Dermis blood vessel endothelial cell (primary cell): ENCODE results near the gene TNFRSF8. TPM values are rescaled to one million over a fixed set of nuclear protein-coding genes. Genes with fewer than 3 reads are reported as not detected.

Experiments used
- DNase-seq: peaks from one replicate; pipeline ENCODE4 v3.0.0; 2010
- total RNA-seq: library from RNA; depleted of rRNA; stranded (reverse); fragments of >200 nt; gene quantifications from 2 replicates; pipeline ENCODE4 v1.2.3, GENCODE V29; 2014

The TNFRSF8 gene
- total RNA-seq, 1 donor from 2014 or later: 0.34 TPM

DNA sequence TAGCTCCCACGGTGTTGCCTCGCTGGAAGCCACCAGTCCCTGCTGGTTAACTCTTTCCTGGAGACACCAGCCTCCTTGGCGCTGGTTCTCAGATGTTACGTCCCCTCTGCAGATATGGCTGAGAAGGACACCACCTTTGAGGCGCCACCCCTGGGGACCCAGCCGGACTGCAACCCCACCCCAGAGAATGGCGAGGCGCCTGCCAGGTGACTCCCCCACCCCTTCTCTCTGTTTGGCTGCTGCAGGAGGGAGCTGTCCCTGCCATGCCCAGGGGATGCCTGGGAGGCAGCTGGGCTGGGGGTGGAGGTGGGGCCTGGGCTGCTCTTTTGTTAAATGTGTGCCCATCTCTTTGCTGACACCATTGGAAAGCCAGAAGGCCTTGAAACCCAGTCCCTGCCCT lies 60.1 kb downstream of the TNFRSF8 start:
- no peak for DNase-seq

DNA sequence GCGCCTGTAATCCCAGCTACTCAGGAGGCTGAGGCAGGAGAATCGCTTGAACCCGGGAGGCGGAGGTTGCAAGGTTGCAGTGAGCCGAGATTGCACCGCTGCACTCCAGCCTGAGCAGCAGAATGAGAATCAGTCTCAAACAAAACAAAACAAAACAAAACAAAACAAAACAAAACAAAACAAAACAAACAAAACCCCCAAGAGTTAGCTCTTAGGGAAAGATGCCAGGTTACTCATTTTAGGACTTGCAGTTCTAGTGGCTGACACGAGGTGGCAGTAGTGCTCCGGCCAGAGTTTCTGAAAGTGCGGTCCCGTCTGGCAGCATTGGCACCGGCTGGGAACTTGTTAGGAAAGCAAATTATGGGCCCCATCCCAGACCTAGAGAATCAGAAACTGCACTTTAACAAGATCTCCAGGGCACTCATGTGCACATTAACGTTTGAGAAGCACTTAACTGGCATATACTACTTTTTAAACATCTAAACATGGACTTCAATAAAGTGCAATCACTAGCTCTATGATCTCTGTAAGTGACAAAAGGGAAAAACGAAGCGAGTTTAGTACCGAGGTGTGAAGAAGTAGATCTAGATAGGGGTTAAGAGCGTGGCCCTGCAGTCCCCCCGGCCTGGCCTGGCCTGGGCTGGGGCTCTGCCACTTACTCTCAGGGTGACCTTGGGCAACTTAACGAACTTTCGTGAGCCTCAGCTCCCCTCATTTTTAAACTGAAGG lies 61.8 kb downstream of the TNFRSF8 start:
- DNase-seq: peak; percentile 88

DNA sequence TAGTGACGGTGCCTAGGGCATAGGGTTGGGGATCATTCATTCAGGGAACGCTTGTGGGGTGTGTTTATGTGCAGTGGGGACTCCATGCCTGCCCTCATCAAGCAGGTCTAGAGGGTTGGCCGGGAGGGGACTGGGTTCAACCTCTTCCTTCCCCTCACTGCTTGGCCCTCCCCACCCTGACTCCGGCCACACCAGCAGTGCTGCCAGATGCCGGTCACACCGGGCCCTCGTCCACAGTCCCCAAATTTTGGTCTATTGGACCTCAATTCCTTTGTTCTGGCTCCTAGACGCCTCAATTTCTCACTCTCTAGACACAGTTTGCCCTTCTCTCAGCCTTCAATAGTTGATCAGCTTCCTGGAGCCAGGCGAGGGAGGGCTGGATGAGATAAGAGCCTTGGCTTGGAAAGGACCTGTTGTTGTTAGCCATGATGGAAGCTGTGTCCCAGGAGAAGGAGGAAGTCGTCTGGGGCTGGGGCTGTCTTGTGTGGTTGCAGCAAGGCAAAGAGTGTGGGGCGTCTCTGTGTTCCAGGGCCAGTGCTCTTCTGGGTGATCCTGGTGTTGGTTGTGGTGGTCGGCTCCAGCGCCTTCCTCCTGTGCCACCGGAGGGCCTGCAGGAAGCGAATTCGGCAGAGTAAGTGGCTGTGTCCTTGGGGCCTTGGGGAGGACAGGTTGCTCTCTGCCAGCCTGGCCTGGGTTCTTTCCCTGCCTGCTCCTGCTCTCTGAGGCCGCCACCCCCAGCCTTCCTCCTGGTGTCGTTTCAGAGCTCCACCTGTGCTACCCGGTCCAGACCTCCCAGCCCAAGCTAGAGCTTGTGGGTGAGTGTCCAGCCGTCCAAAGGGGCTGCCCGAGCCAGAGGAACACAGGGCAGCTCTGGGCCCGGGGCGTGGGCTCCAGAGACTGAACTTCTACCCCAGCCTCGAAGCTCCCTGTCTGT lies 62.6 kb downstream of the TNFRSF8 start:
- DNase-seq: peak; percentile 49

DNA sequence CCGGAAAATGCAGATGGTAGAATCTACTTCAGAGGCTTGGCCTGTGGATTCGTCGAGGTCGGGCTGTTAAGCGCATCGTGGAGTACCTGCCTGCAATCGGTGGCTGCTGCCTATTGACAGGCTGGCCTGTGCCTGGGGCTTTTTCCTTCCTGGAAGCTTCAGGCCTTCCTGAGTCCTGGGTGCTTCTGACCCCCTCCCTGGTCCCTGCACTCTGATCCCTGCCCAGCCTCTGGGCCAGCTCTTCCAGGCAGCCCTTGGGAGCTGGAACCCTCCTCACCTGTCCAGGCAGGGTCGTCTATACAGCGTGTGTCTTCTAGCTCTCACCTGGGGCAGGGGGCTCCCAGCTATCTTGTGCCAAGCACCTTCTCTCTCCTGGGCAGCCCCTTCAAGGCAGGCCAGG lies 63.7 kb downstream of the TNFRSF8 start:
- no peak for DNase-seq

DNA sequence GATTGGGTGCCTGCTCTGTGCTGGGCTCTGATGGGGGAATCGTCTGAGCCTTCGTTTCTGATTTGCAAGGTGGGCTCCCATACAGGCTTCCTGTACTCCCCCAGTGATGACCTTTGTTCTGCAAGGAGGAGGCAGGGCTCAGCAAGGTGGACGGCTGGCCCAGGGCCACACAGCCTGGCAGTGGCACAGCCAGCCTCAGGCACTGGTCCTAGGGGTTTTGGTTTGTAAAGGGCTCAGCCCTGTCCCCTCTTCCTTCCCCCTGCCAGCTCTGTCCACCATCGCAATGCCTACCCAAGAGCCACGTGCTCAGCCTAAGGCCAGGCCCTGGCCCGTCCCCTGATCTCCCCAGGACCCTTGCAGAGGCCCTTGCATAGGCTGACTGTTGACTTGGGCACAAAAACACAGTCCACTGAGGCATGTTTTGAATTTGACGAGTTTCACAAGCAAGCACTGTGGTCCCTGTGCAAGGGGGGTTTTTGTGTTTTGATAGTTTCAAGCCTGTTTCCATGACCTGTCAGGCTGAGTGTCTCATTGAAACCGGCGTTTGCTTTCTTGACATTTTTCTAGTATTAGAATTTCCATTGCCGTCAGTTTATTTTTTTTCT lies 64.2 kb downstream of the TNFRSF8 start:
- no peak for DNase-seq

DNA sequence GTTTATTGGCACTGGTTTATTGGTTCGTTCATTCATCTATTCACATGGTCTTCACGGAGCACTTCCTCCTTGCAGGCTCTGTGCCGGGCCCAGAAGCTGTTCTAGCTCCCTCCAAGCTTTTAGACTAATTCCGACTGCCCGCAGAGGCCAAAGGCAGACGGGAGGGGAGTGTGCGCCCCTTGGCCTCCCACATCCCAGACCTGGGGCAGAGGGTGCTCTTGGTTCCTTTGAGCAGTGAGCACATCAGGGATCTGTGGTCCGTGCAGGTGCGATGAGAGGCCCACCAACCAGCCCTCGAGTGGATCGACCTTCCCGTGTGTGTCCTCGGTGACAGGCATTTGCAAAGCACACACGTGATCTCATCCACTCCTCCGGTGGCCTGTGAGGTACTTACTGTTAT lies 65.0 kb downstream of the TNFRSF8 start:
- DNase-seq: no peak

DNA sequence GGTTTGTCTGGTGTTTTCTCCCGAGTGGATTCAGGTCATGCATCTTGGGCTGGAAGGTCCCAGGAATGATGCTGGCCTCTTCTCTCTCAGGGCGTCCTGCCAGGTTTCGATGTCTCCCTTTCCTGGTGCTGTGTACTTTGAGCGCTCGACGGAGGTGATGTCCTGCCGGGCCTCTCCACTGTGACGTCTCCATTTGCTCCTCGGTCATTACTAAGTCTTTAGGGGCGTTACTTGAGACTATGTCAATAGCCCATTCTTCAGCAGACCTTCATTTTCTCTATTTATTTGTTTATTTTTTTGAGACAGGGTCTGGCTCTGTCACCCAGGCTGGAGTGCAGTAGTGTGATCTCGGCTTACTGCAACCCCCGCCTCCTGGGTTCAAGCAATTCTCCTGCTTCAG lies 66.5 kb downstream of the TNFRSF8 start:
- no peak for DNase-seq

DNA sequence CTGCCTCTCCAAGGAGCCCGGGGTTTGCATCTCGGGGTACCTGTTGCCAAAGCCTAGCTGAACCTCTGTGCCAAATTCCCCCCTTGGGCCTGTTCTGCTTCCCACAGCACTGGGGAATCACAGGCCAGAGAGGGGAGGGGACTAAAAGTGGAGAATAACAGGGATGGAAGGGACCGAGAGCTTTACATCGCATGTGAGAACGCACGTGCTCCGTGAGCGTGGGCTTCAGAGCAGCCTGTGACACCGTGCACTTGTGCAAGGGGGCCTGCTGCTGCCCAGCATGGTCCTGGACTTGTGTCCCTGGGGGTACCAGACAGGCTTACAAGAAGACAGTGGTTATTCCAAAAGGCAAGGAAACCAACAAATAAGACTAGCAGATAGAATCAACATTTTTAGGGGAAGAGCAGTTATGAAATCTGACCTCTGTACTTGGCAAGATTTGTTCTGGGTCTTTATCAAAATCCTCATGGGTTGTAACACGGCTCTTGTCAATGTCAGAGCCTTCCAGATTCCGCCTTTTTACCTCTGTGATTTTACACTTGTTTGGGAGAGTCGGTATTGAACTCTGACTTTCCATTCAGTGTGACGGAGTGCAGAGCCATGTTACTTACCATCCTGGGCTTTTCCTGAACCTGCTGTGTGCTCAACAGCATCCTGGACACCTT lies 67.5 kb downstream of the TNFRSF8 start:
- no peak for DNase-seq

DNA sequence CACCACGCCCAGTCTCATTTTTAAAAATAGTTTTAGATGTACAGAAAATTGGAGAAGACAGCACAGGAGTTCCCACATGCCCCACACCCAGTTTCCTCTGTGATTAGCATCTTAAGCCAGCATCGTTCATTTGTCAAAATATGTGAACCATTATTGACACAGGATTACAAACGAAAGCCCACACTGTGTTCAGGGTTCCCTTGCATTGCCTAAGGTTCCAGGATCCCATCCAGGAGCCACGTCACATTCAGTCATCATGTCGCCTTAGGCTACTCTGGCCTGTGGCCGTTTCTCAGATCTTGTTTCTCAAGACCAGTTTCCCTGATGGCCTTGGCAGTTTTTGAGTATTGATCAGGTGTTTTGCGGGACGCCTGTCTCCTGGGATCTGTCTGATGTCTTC lies 69.0 kb downstream of the TNFRSF8 start:
- DNase-seq: no peak

DNA sequence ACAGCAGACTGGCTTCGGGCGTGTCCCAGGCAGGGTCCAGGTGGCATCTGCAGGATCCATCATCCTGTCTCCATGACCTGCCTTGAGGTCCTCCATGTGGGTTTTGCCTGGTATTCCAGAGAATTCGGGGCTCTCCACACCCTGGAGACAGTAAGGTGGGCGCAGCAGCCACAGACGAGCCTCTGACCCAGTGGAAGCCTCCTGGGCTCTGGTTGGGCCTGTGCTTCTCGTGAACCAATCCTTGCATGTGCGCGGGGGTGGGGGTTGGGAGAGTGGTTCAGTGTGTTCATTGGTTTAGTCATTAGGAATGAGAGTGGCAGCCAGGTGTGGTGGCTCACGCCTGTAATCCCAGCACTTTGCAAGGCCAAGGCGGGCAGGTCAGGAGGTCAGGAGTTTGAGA lies 71.6 kb downstream of the TNFRSF8 start:
- no peak for DNase-seq

DNA sequence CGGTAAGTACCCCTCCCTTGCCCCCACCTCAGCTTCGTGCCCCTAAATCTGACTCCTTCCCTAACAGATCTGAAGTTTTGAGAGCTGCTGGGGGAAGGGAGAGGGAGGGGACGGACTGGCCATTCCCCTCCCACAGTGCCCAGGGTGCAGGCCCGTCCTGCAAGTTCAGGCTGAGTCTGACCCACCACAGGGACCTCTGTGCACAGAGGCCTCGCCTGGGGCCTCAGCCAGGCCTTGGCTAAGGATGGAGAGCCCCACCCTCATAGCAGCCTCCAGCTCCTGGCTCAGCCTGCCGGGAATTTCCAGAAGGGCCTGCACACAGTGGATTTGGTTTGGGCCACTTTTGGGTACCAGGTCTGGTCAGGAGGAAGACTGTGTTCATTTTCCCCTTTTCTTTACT lies 72.5 kb downstream of the TNFRSF8 start:
- no peak for DNase-seq

DNA sequence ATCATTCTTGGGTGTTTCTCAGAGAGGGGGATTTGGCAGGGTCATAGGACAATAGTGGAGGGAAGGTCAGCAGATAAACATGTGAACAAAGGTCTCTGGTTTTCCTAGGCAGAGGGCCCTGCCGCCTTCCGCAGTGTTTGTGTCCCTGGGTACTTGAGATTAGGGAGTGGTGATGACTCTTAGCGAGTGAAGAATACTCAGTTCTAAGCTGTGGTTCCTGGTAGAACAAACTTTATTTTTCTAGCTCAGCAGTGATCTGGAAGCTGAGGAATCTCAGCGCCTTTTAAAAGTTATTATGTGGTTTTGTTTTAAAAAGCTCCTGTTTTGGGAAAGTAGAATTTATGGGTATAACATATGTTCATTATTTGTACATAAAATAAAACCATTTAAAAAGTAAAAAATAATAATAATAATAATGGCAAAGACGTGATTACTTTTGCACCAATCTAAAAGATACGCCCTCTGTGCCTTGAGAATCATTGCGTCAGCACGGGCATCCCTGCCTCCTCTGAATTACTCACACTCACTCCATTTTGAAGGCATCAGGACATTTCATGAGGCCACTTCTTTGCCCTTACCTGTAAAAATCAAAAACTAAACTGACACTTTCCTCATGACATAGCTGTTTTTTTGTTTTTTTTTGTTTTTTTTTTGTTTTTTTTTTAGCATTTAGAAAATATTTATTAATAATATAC lies 74.0 kb downstream of the TNFRSF8 start:
- no peak for DNase-seq

DNA sequence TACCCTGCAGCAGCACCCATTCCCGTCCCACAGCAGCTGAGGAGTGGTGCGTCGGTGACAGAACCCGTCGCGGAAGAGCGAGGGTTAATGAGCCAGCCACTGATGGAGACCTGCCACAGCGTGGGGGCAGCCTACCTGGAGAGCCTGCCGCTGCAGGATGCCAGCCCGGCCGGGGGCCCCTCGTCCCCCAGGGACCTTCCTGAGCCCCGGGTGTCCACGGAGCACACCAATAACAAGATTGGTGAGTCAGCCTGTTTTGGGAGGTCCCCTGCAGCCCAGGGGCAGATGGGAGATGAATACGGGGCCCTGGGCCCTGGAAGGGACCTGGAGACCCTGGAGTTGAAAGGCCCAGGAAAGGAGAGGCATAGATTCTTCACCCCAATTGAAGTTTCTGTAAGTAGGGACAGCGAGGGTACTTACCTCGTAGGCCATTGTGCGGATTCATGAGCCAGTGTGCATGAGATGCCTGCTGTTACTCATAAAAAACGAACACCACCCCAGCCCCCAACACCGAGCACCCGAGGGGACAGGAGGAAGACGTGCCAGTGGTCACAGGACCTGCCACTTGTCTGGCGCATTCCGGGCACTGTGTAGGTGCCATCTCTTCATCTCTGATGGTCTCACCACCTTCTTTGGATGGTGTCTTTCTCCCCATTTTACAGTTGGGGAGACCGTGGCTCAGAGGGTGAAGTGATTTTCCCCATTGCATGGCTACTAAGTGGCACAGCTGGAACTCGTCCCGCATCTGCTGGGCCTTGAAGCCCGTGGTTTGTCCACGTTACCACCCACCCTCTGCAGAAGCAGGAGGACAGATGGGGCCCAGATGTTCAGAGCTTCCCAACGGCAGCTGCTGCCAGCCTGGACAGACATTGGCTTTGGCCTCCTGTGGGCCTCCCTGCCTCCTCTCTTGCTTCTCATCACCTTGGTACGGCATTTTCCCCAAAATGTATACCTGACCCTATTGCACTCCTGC lies 75.4 kb downstream of the TNFRSF8 start:
- no peak for DNase-seq

DNA sequence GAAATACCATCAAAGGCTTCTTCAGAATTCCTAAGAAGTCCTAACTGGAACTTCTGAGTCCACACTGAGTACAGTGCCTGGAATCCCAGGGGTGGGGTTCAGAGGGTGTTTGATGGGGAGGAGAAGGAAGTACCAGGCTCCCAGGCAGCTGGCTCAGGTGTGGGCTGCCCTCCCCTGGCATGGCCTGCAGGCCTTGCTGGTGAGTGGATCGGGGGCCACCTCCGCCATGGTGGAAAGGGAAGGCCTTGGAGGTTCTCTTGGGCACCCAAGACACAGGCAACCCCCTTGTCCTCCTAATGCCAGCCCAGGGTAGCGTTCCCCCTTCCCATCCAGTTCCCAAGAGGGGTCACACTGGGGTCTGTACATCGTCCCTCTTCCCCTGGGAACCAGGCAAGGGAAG lies 76.9 kb downstream of the TNFRSF8 start:
- DNase-seq: no peak

DNA sequence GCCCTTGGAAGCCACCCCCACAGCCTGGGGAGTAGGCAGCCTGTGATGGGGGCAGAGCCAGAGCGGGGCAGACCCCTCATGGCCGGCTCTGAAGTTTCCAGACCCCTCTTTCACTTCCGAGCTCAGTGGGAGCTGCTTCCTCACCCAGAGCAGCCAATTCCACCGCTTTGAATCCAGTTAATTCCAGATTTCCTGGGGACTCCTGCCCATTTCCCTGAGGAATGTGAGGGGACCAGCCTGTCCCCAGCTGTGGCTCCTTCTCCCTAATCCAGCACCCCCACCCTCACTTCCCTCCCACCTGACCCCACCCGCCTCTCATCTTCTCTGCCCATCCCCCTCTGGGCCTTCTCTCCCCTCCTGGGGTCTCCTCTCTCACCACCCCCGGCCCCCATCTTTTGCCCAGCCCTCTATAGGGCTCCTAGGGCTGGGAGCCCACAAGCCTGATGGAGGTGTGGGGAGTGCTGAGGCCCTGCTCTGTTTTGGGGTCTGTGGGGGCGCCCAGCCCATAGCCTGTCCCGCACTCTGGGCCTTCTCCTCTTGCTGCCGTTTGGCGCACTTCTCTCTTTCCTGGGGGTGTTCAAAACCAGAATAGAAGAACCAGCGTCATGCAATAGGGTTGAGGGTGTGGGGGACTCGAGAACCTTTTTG lies 77.5 kb downstream of the TNFRSF8 start:
- DNase-seq: no peak

DNA sequence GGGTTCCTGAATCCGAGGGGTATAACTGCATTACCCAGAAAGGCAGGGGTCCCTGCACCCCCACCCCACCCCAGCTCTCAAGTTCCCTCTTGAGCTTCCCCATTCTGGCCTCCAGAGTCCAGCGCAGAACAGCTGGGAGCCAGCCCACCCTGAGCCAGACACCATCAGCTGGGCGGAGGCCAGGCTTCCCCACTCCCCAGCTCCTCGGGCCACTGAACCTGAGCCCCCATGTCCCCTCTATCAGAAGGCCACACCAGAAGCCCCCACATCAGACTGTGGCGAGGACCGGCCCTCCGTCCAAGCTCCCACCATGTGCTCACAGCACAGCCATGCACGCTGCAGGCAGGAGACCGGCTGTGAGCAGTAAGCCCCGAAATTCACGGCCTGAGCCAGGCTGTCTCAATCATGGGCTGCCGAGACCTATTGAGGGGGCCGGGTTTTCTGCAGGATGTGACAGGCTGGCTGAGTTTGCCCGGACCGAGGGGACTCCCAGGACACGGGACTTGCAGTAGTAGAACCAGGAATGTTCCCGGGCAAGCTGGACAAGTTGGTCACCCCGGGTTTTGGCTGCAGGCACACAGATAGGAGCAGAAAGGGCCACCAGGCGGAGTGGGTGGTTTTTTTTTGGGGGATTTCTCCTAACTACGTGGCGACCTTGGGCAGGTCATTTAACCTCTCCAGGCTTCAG lies 78.2 kb downstream of the TNFRSF8 start:
- no peak for DNase-seq

DNA sequence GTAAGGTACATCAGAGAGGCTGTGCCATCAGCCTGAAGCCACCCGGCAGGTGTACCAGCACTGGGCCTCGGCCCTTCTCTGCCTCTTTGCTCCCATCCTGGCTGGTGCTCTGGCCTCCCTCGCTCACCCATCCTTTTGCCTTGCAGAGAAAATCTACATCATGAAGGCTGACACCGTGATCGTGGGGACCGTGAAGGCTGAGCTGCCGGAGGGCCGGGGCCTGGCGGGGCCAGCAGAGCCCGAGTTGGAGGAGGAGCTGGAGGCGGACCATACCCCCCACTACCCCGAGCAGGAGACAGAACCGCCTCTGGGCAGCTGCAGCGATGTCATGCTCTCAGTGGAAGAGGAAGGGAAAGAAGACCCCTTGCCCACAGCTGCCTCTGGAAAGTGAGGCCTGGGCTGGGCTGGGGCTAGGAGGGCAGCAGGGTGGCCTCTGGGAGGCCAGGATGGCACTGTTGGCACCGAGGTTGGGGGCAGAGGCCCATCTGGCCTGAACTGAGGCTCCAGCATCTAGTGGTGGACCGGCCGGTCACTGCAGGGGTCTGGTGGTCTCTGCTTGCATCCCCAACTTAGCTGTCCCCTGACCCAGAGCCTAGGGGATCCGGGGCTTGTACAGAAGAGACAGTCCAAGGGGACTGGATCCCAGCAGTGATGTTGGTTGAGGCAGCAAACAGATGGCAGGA lies 79.2 kb downstream of the TNFRSF8 start:
- DNase-seq: no peak

DNA sequence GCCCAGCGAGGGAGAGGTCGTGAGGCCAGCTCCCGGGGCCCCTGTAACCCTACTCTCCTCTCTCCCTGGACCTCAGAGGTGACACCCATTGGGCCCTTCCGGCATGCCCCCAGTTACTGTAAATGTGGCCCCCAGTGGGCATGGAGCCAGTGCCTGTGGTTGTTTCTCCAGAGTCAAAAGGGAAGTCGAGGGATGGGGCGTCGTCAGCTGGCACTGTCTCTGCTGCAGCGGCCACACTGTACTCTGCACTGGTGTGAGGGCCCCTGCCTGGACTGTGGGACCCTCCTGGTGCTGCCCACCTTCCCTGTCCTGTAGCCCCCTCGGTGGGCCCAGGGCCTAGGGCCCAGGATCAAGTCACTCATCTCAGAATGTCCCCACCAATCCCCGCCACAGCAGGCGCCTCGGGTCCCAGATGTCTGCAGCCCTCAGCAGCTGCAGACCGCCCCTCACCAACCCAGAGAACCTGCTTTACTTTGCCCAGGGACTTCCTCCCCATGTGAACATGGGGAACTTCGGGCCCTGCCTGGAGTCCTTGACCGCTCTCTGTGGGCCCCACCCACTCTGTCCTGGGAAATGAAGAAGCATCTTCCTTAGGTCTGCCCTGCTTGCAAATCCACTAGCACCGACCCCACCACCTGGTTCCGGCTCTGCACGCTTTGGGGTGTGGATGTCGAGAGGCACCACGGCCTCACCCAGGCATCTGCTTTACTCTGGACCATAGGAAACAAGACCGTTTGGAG lies 80.0 kb downstream of the TNFRSF8 start:
- no peak for DNase-seq
